Measurements from ENCODE around the gene SLC11A2.
"Not testable (repeated sequence)": the region's sequence is repeated elsewhere in the genome, so short reads cannot be mapped to it uniquely, and the experiment has no call there.

Gene SLC11A2

GRCh38 chr12:50988871-50989270, 37.3 kb downstream of the SLC11A2 start:
- no peak for DNase-seq

- DNase-seq: no peak
Measured at GRCh38 chr12:50988051-50988450, 38.1 kb downstream of the SLC11A2 start.

GRCh38 chr12:50986966-50987737, 39.0 kb downstream of the SLC11A2 start:
- peak; percentile 56 for DNase-seq

GRCh38 chr12:50985322-50985721, 40.9 kb downstream of the SLC11A2 start:
- peak; percentile 55 for DNase-seq

- DNase-seq: peak; percentile 10
Measured at GRCh38 chr12:50984586-50985298, 41.4 kb downstream of the SLC11A2 start.

GRCh38 chr12:50981319-50982239, 44.6 kb downstream of the SLC11A2 start:
- no peak for DNase-seq

- DNase-seq: no peak
Measured at GRCh38 chr12:50980545-50980944, 45.6 kb downstream of the SLC11A2 start.

- DNase-seq: no peak
Measured at GRCh38 chr12:50979369-50980052, 46.7 kb downstream of the SLC11A2 start.

- no peak for DNase-seq
Measured at GRCh38 chr12:50971946-50972345, 54.2 kb downstream of the SLC11A2 start.

GRCh38 chr12:50964432-50964831, 61.8 kb downstream of the SLC11A2 start:
- DNase-seq: no peak

GRCh38 chr12:50961708-50962107, 64.5 kb downstream of the SLC11A2 start:
- no peak for DNase-seq

GRCh38 chr12:50960130-50960529, 66.1 kb downstream of the SLC11A2 start:
- no peak for DNase-seq

GRCh38 chr12:50955697-50956096, 70.5 kb downstream of the SLC11A2 start:
- no peak for DNase-seq

- DNase-seq: no peak
Measured at GRCh38 chr12:50955288-50955687, 70.9 kb downstream of the SLC11A2 start.

- not testable (repeated sequence) for DNase-seq
Measured at GRCh38 chr12:50954789-50955188, 71.4 kb downstream of the SLC11A2 start.

- DNase-seq: no peak
Measured at GRCh38 chr12:50953047-50953446, 73.1 kb downstream of the SLC11A2 start.

GRCh38 chr12:50952510-50952909, 73.7 kb downstream of the SLC11A2 start, which contains the start of gene HIGD1C:
Gene HIGD1C (plus strand): TSS chr12:50952544. CDS start chr12:50953999, 1,455 bp downstream.
- no peak for DNase-seq

- DNase-seq: no peak
Measured at GRCh38 chr12:50951112-50951511, 75.1 kb downstream of the SLC11A2 start.

GRCh38 chr12:50949801-50950302, 76.3 kb downstream of the SLC11A2 start:
- DNase-seq: no peak

GRCh38 chr12:50948798-50949197, 77.4 kb downstream of the SLC11A2 start:
- no peak for DNase-seq

- DNase-seq: no peak
Measured at GRCh38 chr12:50947933-50948626, 78.1 kb downstream of the SLC11A2 start.

- DNase-seq: no peak
Measured at GRCh38 chr12:50937653-50938052, 88.5 kb downstream of the SLC11A2 start.
